Peyer's patch (tissue), 4 donors: ENCODE results near the gene STAMBPL1. TPM values are rescaled to one million over a fixed set of nuclear protein-coding genes. Genes with fewer than 3 reads are reported as not detected.

Experiments used
- DNase-seq, 3 donors: peaks; one replicate each; pipeline ENCODE4 v3.0.0-alpha.2; 2017 to 2019
- H3K27ac ChIP-seq, 4 donors: fragments of 200-600 bp; sonication (generic); one replicate each; pipeline ENCODE4 v1.5.1; 2016 to 2019
- H3K27me3 ChIP-seq, 2 donors: fragments of 200-600 bp; sonication (generic); one replicate each; pipeline ENCODE4 v1.5.1; 2019
- H3K36me3 ChIP-seq, 3 donors: fragments of 200-600 bp; sonication (generic); one replicate each; pipeline ENCODE4 v1.5.1; 2016 to 2019
- H3K4me1 ChIP-seq, 4 donors: fragments of 200-600 bp; sonication (generic); one replicate each; pipeline ENCODE4 v1.5.1; 2016 to 2019
- H3K4me3 ChIP-seq, 4 donors: fragments of 200-600 bp; sonication (generic); 1 replicate in 3 of 4; 2 replicates in 1 of 4; pipeline ENCODE4 v1.5.1; 2016 to 2019; ENCODE audit warnings: mild to moderate bottlenecking in 1 of 4
- H3K9me3 ChIP-seq, 4 donors: fragments of 200-600 bp; sonication (generic); one replicate each; pipeline ENCODE4 v1.5.1; 2016 to 2019; ENCODE audit warnings: mild to moderate bottlenecking in 1 of 4
- CTCF ChIP-seq, 6 experiments: fragments of 450-650 bp in 4 of 6; fragments of 200-600 bp in 2 of 6; sonication (generic) in 1 of 6; IDR thresholded peaks; one replicate each; pipeline ENCODE4 v1.5.1; 2017 to 2019; ENCODE audit warnings: antibody characterized with exemption in 6 of 6, mild to moderate bottlenecking in 3 of 6, moderate library complexity in 1 of 6
- POLR2A ChIP-seq, 2 donors: fragments of 450-650 bp; IDR thresholded peaks; one replicate each; pipeline ENCODE4 v1.5.1; 2017; ENCODE audit warnings: antibody characterized with exemption in 2 of 2, mild to moderate bottlenecking in 2 of 2, moderate library complexity in 2 of 2
- total RNA-seq, 4 donors: library from RNA; depleted of rRNA; stranded (reverse); fragments of >200 nt; gene quantifications; one replicate each; pipeline ENCODE4 v1.1.0, GENCODE V29; 2016

STAMBPL1 gene
- total RNA-seq, 4 donors from 2014 or later: 54.6 to 116 (median 84.6) TPM

GRCh38 chr10:88873757-88874156, 6.3 kb upstream of the STAMBPL1 start:
- H3K27me3 ChIP-seq: no peaks in the 10 kb centered on the region
- no peaks in the 10 kb centered on the region for H3K9me3 ChIP-seq
- TF ChIP-seq CTCF (IDR thresholded peaks at IDR 0.05): no peak
- DNase-seq: no peak
- H3K27ac ChIP-seq: no peak overlapping the region
- H3K4me1 ChIP-seq: no peaks in the 10 kb centered on the region
- H3K4me3 ChIP-seq: no peak overlapping the region
- H3K36me3 ChIP-seq: no peaks in the 10 kb centered on the region

- no peaks in the 10 kb centered on the region for H3K27me3 ChIP-seq
- H3K27ac ChIP-seq: no peak overlapping the region
- H3K4me1 ChIP-seq: peaks cover 0 to 5% (median 2%) of the 10 kb centered on the region in 4 donors
- H3K36me3 ChIP-seq: no peaks in the 10 kb centered on the region
- no peak for DNase-seq
- H3K9me3 ChIP-seq: no peaks in the 10 kb centered on the region
- TF ChIP-seq POLR2A (IDR thresholded peaks at IDR 0.05) (no peak), CTCF (IDR thresholded peaks at IDR 0.05) (no peak)
- no peak overlapping the region for H3K4me3 ChIP-seq
Measured at GRCh38 chr10:88874281-88874680, 5.8 kb upstream of the STAMBPL1 start.

GRCh38 chr10:88875081-88875480, 5.0 kb upstream of the STAMBPL1 start:
- H3K4me1 ChIP-seq: peaks cover 0 to 11% (median 4%) of the 10 kb centered on the region in 4 donors
- no peak overlapping the region for H3K27ac ChIP-seq
- H3K9me3 ChIP-seq: no peaks in the 10 kb centered on the region
- H3K4me3 ChIP-seq: no peak overlapping the region
- H3K36me3 ChIP-seq: no peaks in the 10 kb centered on the region
- no peaks in the 10 kb centered on the region for H3K27me3 ChIP-seq
- DNase-seq: no peak
- TF ChIP-seq POLR2A (IDR thresholded peaks at IDR 0.05): no peak
- no peak for TF ChIP-seq CTCF (IDR thresholded peaks at IDR 0.05)

GRCh38 chr10:88877298-88877697, 2.7 kb upstream of the STAMBPL1 start:
- no peak for DNase-seq
- Histone ChIP-seq H3K36me3 (no peaks in the 10 kb centered on the region), H3K4me3 (no peak overlapping the region), H3K9me3 (no peaks in the 10 kb centered on the region), H3K27me3 (no peaks in the 10 kb centered on the region), H3K4me1 (peaks cover 0 to 15% (median 9%) of the 10 kb centered on the region in 4 donors), H3K27ac (no peak overlapping the region)
- TF ChIP-seq CTCF (IDR thresholded peaks at IDR 0.05) (no peak), POLR2A (IDR thresholded peaks at IDR 0.05) (no peak)

GRCh38 chr10:88880282-88881076, 434 bp downstream of the STAMBPL1 start:
- H3K4me1 ChIP-seq: peaks cover 0 to 30% (median 13%) of the 10 kb centered on the region in 4 donors
- H3K36me3 ChIP-seq: no peaks in the 10 kb centered on the region
- H3K9me3 ChIP-seq: no peaks in the 10 kb centered on the region
- H3K27ac ChIP-seq: peak overlapping the region; percentile 95 to 99 (median 96)
- no peaks in the 10 kb centered on the region for H3K27me3 ChIP-seq
- DNase-seq: peak; percentile 84 to 94 (median 90)
- peak overlapping the region; percentile 59 to 93 (median 82) for H3K4me3 ChIP-seq
- TF ChIP-seq CTCF (IDR thresholded peaks at IDR 0.05) (peak in 4 of 6 experiments; percentile 4 to 37 (median 20)), POLR2A (IDR thresholded peaks at IDR 0.05) (peak; percentile 70 to 75)
